Sigmoid colon (tissue), 4 donors: Measurements from ENCODE around the gene ISL2.

Experiments used
- POLR2A ChIP-seq, 2 donors: fragments of 450-650 bp; IDR thresholded peaks; one replicate each; pipeline ENCODE4 v1.6.1; 2016; ENCODE audit warnings: antibody characterized with exemption in 2 of 2, mild to moderate bottlenecking in 2 of 2, moderate library complexity in 2 of 2
- POLR2AphosphoS5 ChIP-seq, 4 donors: sonication (generic); formaldehyde crosslinking; IDR thresholded peaks; one replicate each; pipeline ENCODE4 v1.6.1; 2017; ENCODE audit warnings: antibody characterized with exemption in 4 of 4
- TF ChIP-seq, protein P1 (sequence below), 4 experiments: fragments of 450-650 bp in 3 of 4; fragments of 200-600 bp in 1 of 4; IDR thresholded peaks; one replicate each; pipeline ENCODE4 v1.5.1; 2016 to 2019; ENCODE audit warnings: antibody characterized with exemption in 4 of 4, mild to moderate bottlenecking in 3 of 4, moderate library complexity in 2 of 4

DNA sequence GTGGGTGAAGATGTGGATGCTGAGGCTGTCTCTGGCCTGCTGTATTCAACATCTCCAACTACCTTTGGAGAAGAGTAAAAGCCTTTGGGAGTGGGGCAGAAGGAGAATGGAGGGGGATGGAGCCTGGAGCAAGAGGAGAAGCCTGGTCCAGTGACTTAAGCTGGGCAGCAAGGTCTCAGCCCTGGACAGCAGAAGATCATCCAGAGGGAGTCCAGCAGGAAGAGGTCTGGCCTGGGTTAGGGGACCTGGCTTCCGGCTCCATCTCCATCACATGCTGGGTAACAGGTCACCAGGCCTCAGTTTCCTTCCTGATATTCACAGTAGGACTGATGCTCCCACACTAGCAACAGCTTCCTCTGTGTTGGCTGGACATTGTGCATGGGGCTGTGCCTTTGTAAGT lies 3.8 kb upstream of the ISL2 start:
- TF ChIP-seq, protein P1, sequence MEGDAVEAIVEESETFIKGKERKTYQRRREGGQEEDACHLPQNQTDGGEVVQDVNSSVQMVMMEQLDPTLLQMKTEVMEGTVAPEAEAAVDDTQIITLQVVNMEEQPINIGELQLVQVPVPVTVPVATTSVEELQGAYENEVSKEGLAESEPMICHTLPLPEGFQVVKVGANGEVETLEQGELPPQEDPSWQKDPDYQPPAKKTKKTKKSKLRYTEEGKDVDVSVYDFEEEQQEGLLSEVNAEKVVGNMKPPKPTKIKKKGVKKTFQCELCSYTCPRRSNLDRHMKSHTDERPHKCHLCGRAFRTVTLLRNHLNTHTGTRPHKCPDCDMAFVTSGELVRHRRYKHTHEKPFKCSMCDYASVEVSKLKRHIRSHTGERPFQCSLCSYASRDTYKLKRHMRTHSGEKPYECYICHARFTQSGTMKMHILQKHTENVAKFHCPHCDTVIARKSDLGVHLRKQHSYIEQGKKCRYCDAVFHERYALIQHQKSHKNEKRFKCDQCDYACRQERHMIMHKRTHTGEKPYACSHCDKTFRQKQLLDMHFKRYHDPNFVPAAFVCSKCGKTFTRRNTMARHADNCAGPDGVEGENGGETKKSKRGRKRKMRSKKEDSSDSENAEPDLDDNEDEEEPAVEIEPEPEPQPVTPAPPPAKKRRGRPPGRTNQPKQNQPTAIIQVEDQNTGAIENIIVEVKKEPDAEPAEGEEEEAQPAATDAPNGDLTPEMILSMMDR (IDR thresholded peaks at IDR 0.05), result no peak
- TF ChIP-seq POLR2A (IDR thresholded peaks at IDR 0.05) (no peak), POLR2AphosphoS5 (IDR thresholded peaks at IDR 0.05) (no peak)
